RPMI7951 (cell line): ENCODE data around the gene MAPK8IP2. TPM values are rescaled to one million over a fixed set of nuclear protein-coding genes. Genes with fewer than 3 reads are reported as not detected.
"Not testable (repeated sequence)": the region's sequence is repeated elsewhere in the genome, so short reads cannot be mapped to it uniquely, and the experiment has no call there.

Experiments
- DNase-seq: peaks from one replicate; pipeline ENCODE4 v3.0.0-alpha.2; 2012; ENCODE audit warnings: low read depth
- total RNA-seq: library from RNA; depleted of rRNA; stranded (reverse); fragments of >200 nt; shearing (Covaris generic); gene quantifications from 2 replicates; pipeline ENCODE4 v1.2.3, GENCODE V29; 2014

Gene MAPK8IP2
- total RNA-seq, 1 experiment from 2014 or later, result under 0.01 TPM

- DNase-seq, result peak; percentile 20
Measured at GRCh38 chr22:50599816-50600455, 657 bp upstream of the MAPK8IP2 start.

GRCh38 chr22:50600967-50601668 lies 525 bp downstream of the MAPK8IP2 start:
- DNase-seq, result no peak

- DNase-seq, result no peak
Measured at GRCh38 chr22:50601669-50602337, 1.2 kb downstream of the MAPK8IP2 start.

GRCh38 chr22:50602338-50602700 lies 1.7 kb downstream of the MAPK8IP2 start:
- no peak for DNase-seq

GRCh38 chr22:50603511-50604255 lies 3.1 kb downstream of the MAPK8IP2 start:
- DNase-seq, result no peak

GRCh38 chr22:50604256-50605001 lies 3.8 kb downstream of the MAPK8IP2 start:
- DNase-seq, result no peak

- DNase-seq, result no peak
Measured at GRCh38 chr22:50605002-50605612, 4.5 kb downstream of the MAPK8IP2 start.

GRCh38 chr22:50605613-50606074 lies 5.1 kb downstream of the MAPK8IP2 start:
- DNase-seq, result no peak

GRCh38 chr22:50606165-50606945 lies 5.8 kb downstream of the MAPK8IP2 start:
- no peak for DNase-seq

GRCh38 chr22:50606946-50607658 lies 6.5 kb downstream of the MAPK8IP2 start:
- DNase-seq, result no peak

GRCh38 chr22:50607659-50608020 lies 7.0 kb downstream of the MAPK8IP2 start:
- no peak for DNase-seq

GRCh38 chr22:50608058-50608840 lies 7.7 kb downstream of the MAPK8IP2 start:
- not testable (repeated sequence) for DNase-seq

GRCh38 chr22:50608996-50609395 lies 8.4 kb downstream of the MAPK8IP2 start:
- no peak for DNase-seq

GRCh38 chr22:50609599-50609998 lies 9.0 kb downstream of the MAPK8IP2 start:
- DNase-seq, result no peak

GRCh38 chr22:50610041-50610451 lies 9.5 kb downstream of the MAPK8IP2 start:
- DNase-seq, result no peak

- no peak for DNase-seq
Measured at GRCh38 chr22:50610581-50610980, 10.0 kb downstream of the MAPK8IP2 start.

GRCh38 chr22:50611341-50612060 lies 10.9 kb downstream of the MAPK8IP2 start:
- DNase-seq, result no peak

GRCh38 chr22:50612168-50612527 lies 11.6 kb downstream of the MAPK8IP2 start:
- no peak for DNase-seq
